Psoas muscle (tissue), 8 donors: ENCODE measurements around the gene OARD1. TPM values are rescaled to one million over a fixed set of nuclear protein-coding genes. Genes with fewer than 3 reads are reported as not detected.
A peak's percentile ranks its signal among the peaks of the same experiment; 100 is the strongest.

Source experiments
- ATAC-seq, 4 donors: fragments of 200-7000 bp; cut with Tn5 transposase; one replicate each; pipeline ENCODE4 v1.9.1; 2020; ENCODE audit warnings: moderate library complexity in 3 of 4, mild to moderate bottlenecking in 2 of 4
- DNase-seq, 2 donors: peaks; one replicate each; pipeline ENCODE4 v3.0.0-alpha.2; 2020
- H3K27ac ChIP-seq: fragments of 200-600 bp; one replicate; pipeline ENCODE4 v1.8.0; 2022
- H3K27me3 ChIP-seq, 3 donors: fragments of 200-600 bp in 1 of 3; one replicate each; pipeline versions ENCODE4 v1.6.1 to v1.8.0; 2013 to 2022; ENCODE audit warnings: low read length in 2 of 3, mild to moderate bottlenecking in 2 of 3, moderate library complexity in 1 of 3; ENCODE audit not compliant: insufficient read depth in 3 of 3
- H3K36me3 ChIP-seq, 2 donors: fragments of 200-600 bp in 1 of 2; one replicate each; pipeline versions ENCODE4 v1.6.1 to v1.8.0; 2013 to 2022; ENCODE audit warnings: low read depth in 1 of 2, mild to moderate bottlenecking in 1 of 2, moderate library complexity in 1 of 2; ENCODE audit not compliant: insufficient read depth in 1 of 2
- H3K4me1 ChIP-seq: fragments of 200-600 bp; one replicate; pipeline ENCODE4 v1.8.0; 2022
- H3K4me3 ChIP-seq: fragments of 200-600 bp; one replicate; pipeline ENCODE4 v1.8.0; 2022; ENCODE audit warnings: mild to moderate bottlenecking
- H3K9me3 ChIP-seq: fragments of 200-600 bp; one replicate; pipeline ENCODE4 v1.8.0; 2022
- WGBS, 3 donors: extraction: QIAGEN DNeasy Blood & Tissue Kit; methylation state at CpG; one replicate each; pipeline versions ENCODE4 v1.1.6 to v1.1.7; 2013; 5-methylcytosine and 5-hydroxymethylcytosine counted together
- intact Hi-C, 2 donors: fragments of 100-400 bp; cut with DNase I; formaldehyde crosslinking; loops; one replicate each; pipeline versions ENCODE4 v1.11.0 to v1.14.2; 2022
- polyA plus RNA-seq, 3 donors: library from polyadenylated mRNA; stranded (reverse); fragments of 200-250 nt; gene quantifications; one replicate each; pipeline ENCODE4 v1.2.3, GENCODE V29; 2013
- total RNA-seq, 4 donors: library from RNA; stranded (reverse); fragmentation: NEBNext Ultra II Directional in 2 of 4; extraction: Animal tissue kit (Norgen Biotek cat#: 25700) in 2 of 4; gene quantifications; one replicate each; pipeline versions ENCODE4 v1.2.1 to v1.2.4, GENCODE V29; 2021 to 2023
- TF ChIP-seq, protein P1 (sequence below): fragments of 200-600 bp; IDR thresholded peaks from one replicate; pipeline ENCODE4 v1.8.0; 2022; ENCODE audit warnings: antibody characterized with exemption
- donor health status: healthy with polysubstance abuse.
- donor health status: DM: no; HTN: no; CAD: no; lungs with moderate emphysema.
- donor health status: Bipolar disorder and iron deficiency.
- donor health status: healthy.
- donor health status: DM: yes; HTN: yes; CAD: no.
- donor health status: DM: no; HTN: no; CAD: no.
- donor health status: DM: no; HTN: no; CAD: no.
- donor health status: DM: yes; HTN: yes; CAD: no.

The OARD1 gene
- total and polyA plus RNA-seq, 7 donors = 13.5 to 74.6 (median 23.4) TPM

DNA sequence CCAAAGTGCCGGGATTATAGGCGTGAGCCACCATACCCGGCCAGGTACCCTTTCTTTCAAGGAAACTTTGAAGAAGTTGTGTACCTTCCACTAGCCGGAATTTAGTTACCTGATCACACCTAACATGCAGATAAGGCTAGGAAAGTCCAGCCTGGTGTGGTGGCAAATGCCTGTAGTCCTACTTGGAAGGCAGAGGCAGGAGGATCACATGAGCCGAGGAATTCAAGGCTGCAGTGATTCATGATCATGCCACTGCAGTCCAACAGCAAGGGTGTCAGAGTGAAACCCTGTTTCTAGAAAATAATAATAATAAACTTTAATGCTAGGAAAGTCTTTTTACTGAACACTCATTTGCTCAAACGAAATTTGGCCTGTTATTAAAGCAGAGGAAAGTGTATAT, 21.6 kb upstream of the OARD1 start:
- intact Hi-C loops = no loop called here
- Histone ChIP-seq H3K27me3 (no peaks in the 10 kb centered on the region), H3K9me3 (no peaks in the 10 kb centered on the region), H3K4me3 (no peak overlapping the region), H3K36me3 (peaks cover 37 to 98% of the 10 kb centered on the region in 2 donors), H3K27ac (no peak overlapping the region), H3K4me1 (peaks cover 14% of the 10 kb centered on the region)
- TF ChIP-seq, protein P1, sequence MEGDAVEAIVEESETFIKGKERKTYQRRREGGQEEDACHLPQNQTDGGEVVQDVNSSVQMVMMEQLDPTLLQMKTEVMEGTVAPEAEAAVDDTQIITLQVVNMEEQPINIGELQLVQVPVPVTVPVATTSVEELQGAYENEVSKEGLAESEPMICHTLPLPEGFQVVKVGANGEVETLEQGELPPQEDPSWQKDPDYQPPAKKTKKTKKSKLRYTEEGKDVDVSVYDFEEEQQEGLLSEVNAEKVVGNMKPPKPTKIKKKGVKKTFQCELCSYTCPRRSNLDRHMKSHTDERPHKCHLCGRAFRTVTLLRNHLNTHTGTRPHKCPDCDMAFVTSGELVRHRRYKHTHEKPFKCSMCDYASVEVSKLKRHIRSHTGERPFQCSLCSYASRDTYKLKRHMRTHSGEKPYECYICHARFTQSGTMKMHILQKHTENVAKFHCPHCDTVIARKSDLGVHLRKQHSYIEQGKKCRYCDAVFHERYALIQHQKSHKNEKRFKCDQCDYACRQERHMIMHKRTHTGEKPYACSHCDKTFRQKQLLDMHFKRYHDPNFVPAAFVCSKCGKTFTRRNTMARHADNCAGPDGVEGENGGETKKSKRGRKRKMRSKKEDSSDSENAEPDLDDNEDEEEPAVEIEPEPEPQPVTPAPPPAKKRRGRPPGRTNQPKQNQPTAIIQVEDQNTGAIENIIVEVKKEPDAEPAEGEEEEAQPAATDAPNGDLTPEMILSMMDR = no peak
- DNase-seq = no peak
- 76 to 83% (median 79%) methylated on average over 6 of the region's 6 CpGs for WGBS, 3 donors
- ATAC-seq = peak; percentile 68 to 79 (median 78)

DNA sequence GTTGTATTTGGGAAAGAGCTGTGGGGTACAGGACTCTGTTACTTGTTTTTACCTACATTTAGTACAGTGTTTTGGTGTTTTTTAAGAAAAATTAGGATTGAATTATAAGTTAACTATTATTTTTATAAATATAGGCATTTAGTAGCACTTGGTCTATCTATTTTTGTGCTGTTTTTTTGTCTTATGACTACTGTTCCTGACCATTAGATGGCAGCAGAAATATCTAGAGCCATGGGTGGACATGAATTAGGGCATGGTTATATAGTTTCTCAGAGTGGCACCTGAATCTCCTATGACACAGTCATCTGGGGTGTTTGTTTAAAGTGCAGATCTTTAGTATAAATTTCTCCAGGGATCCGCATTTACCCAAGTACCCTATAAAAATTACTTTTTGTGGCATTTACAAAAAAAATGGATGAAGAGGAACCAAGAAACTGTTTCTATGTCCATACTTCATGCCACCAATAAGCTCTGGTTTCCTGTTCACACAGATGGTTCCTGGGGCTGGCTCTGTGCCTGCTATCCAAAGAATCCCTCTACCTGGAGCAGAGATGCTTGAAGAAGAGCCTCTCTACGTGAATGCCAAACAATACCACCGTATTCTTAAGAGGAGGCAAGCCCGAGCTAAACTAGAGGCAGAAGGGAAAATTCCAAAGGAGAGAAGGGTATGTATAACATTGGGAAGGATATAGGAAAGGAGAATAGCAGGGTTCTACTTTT, 20.4 kb upstream of the OARD1 start:
- WGBS, 3 donors = 93 to 96% (median 95%) methylated on average over 4 of the region's 4 CpGs
- intact Hi-C loops = no loop called here
- peak in 2 of 4 donors; percentile 55 to 69 for ATAC-seq

DNA sequence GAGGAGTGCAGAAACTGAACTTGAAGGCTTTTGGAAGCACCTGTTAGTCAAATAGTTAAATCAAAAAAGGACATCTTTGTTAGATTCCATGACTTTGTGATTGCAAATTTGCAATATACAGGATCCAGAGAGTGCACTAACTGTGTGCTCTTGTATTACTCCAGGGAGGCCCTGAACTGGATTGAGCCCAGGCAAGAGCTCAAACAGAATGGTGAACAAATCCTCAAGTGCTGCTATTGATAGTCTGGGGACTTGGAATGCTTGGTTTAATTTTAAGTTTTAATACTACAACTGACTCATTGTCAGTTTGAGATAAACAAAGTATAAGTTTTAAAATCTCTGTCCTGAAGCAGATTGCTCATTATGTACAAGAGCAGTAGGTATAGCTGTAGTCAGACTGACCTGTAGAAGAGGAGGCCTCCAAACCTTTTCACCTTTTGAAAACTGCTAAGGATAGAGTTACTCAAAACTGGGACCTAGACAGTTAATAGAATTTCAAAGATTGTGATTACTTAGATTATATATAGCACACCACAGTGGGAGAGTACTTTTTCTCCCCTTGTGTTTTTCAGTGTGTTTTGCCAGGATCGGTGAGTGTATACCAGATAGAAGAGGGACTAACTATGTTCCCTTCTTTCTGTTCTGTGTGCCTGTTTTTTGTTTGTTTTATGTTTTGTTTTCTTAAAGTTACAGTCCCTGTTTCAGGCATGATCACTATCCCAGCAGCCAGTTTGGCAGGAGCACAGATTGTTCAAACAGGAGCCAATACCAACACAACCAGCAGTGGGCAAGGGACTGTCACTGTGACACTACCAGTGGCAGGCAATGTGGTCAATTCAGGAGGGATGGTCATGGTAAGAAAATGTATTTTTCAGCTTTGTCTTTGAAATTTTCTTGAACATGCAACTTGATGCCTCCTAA, 18.9 kb upstream of the OARD1 start:
- no peak for ATAC-seq
- WGBS, 3 donors = 42 to 55% (median 50%) methylated on average over 1 of the region's 1 CpG

More for the DNA sequence above, 20.4 kb upstream of the OARD1 start:
- Histone ChIP-seq H3K4me3 (no peak overlapping the region), H3K27ac (no peak overlapping the region), H3K27me3 (no peaks in the 10 kb centered on the region), H3K4me1 (peaks cover 3% of the 10 kb centered on the region), H3K9me3 (no peaks in the 10 kb centered on the region), H3K36me3 (peaks cover 30 to 93% of the 10 kb centered on the region in 2 donors)
- TF ChIP-seq, protein P1 = peak; percentile 28
- no peak for DNase-seq

DNA sequence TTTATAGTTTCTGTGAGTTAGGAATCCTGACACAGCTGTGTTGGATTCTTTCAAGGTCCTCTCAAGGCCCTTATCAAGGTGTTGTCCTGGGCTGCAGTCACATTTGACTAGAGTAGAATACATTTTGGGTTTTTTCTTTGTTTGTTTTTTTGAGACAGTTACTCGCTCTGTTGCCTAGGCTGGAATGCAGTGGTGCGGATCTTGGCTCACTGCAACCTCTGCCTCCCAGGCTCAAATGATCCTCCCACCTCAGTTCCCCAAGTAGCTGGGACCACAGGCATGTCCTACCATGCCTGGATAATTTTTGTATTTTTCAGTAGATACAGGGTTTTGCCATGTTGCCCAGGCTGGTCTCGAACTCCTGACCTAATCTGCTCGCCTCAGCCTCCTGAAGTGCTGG, 16.3 kb upstream of the OARD1 start:
- Histone ChIP-seq H3K36me3 (peaks cover 17 to 92% of the 10 kb centered on the region in 2 donors), H3K4me3 (no peak overlapping the region), H3K4me1 (no peaks in the 10 kb centered on the region), H3K9me3 (no peaks in the 10 kb centered on the region), H3K27ac (no peak overlapping the region), H3K27me3 (no peaks in the 10 kb centered on the region)
- 93 to 95% (median 94%) methylated on average over 4 of the region's 4 CpGs for WGBS, 3 donors
- intact Hi-C loops = no loop called here
- TF ChIP-seq, protein P1 = no peak
- ATAC-seq (no peak), DNase-seq (no peak)

More for the DNA sequence above, 18.9 kb upstream of the OARD1 start:
- Histone ChIP-seq H3K9me3 (no peaks in the 10 kb centered on the region), H3K27ac (no peak overlapping the region), H3K4me3 (no peak overlapping the region), H3K4me1 (no peaks in the 10 kb centered on the region), H3K36me3 (peaks cover 27 to 92% of the 10 kb centered on the region in 2 donors), H3K27me3 (no peaks in the 10 kb centered on the region)
- TF ChIP-seq, protein P1 = no peak
- intact Hi-C loops = loop anchor here in 1 of 2 donors (2.0 kb wide), 1 partner anchor 232 kb away; no protein-coding TSS in a partner anchor
- DNase-seq = no peak
